Peyer's patch (tissue), 4 donors: Measurements from ENCODE around the gene SLC27A1. TPM values are rescaled to one million over a fixed set of nuclear protein-coding genes. Genes with fewer than 3 reads are reported as not detected.
A peak's percentile ranks its signal among the peaks of the same experiment; 100 is the strongest.

ENCODE experiments used
- DNase-seq, 3 donors: peaks; one replicate each; pipeline ENCODE4 v3.0.0-alpha.2; 2017 to 2019
- H3K27ac ChIP-seq, 4 donors: fragments of 200-600 bp; sonication (generic); one replicate each; pipeline ENCODE4 v1.5.1; 2016 to 2019
- H3K27me3 ChIP-seq, 2 donors: fragments of 200-600 bp; sonication (generic); one replicate each; pipeline ENCODE4 v1.5.1; 2019
- H3K36me3 ChIP-seq, 3 donors: fragments of 200-600 bp; sonication (generic); one replicate each; pipeline ENCODE4 v1.5.1; 2016 to 2019
- H3K4me1 ChIP-seq, 4 donors: fragments of 200-600 bp; sonication (generic); one replicate each; pipeline ENCODE4 v1.5.1; 2016 to 2019
- H3K4me3 ChIP-seq, 4 donors: fragments of 200-600 bp; sonication (generic); 1 replicate in 3 of 4; 2 replicates in 1 of 4; pipeline ENCODE4 v1.5.1; 2016 to 2019; ENCODE audit warnings: mild to moderate bottlenecking in 1 of 4
- H3K9me3 ChIP-seq, 4 donors: fragments of 200-600 bp; sonication (generic); one replicate each; pipeline ENCODE4 v1.5.1; 2016 to 2019; ENCODE audit warnings: mild to moderate bottlenecking in 1 of 4
- CTCF ChIP-seq, 6 experiments: fragments of 450-650 bp in 4 of 6; fragments of 200-600 bp in 2 of 6; sonication (generic) in 1 of 6; IDR thresholded peaks; one replicate each; pipeline ENCODE4 v1.5.1; 2017 to 2019; ENCODE audit warnings: antibody characterized with exemption in 6 of 6, mild to moderate bottlenecking in 3 of 6, moderate library complexity in 1 of 6
- POLR2A ChIP-seq, 2 donors: fragments of 450-650 bp; IDR thresholded peaks; one replicate each; pipeline ENCODE4 v1.5.1; 2017; ENCODE audit warnings: antibody characterized with exemption in 2 of 2, mild to moderate bottlenecking in 2 of 2, moderate library complexity in 2 of 2
- total RNA-seq, 4 donors: library from RNA; depleted of rRNA; stranded (reverse); fragments of >200 nt; gene quantifications; one replicate each; pipeline ENCODE4 v1.1.0, GENCODE V29; 2016

Gene SLC27A1
- total RNA-seq, 4 donors from 2014 or later: 0.70 to 13.2 (median 8.3) TPM

- Histone ChIP-seq H3K36me3 (peaks cover 0 to 12% (median 0%) of the 10 kb centered on the region in 3 donors), H3K27ac (peak overlapping the region in 2 of 4 donors; percentile 27 to 39), H3K4me1 (peaks cover 0 to 10% (median 5%) of the 10 kb centered on the region in 4 donors), H3K9me3 (no peaks in the 10 kb centered on the region), H3K4me3 (no peak overlapping the region), H3K27me3 (no peaks in the 10 kb centered on the region)
- TF ChIP-seq CTCF (IDR thresholded peaks at IDR 0.05) (no peak), POLR2A (IDR thresholded peaks at IDR 0.05) (no peak)
- DNase-seq: no peak
These were observed 30.3 kb downstream of the SLC27A1 start for GRCh38 chr19:17500447-17501198.

GRCh38 chr19:17503240-17503639 is 32.9 kb downstream of the SLC27A1 start:
- Histone ChIP-seq H3K27me3 (no peaks in the 10 kb centered on the region), H3K27ac (no peak overlapping the region), H3K9me3 (no peaks in the 10 kb centered on the region), H3K4me3 (no peak overlapping the region), H3K36me3 (peaks cover 0 to 12% (median 0%) of the 10 kb centered on the region in 3 donors), H3K4me1 (peaks cover 0 to 10% (median 0%) of the 10 kb centered on the region in 4 donors)
- DNase-seq: no peak
- TF ChIP-seq CTCF (IDR thresholded peaks at IDR 0.05) (no peak), POLR2A (IDR thresholded peaks at IDR 0.05) (no peak)

- H3K9me3 ChIP-seq: no peaks in the 10 kb centered on the region
- peaks cover 0 to 12% (median 0%) of the 10 kb centered on the region in 3 donors for H3K36me3 ChIP-seq
These were observed 33.7 kb downstream of the SLC27A1 start for GRCh38 chr19:17504030-17504429.

GRCh38 chr19:17504456-17504855 is 34.1 kb downstream of the SLC27A1 start:
- Histone ChIP-seq H3K4me3 (no peak overlapping the region), H3K9me3 (no peaks in the 10 kb centered on the region), H3K4me1 (peaks cover 0 to 14% (median 0%) of the 10 kb centered on the region in 4 donors), H3K36me3 (peaks cover 0 to 12% (median 0%) of the 10 kb centered on the region in 3 donors), H3K27me3 (no peaks in the 10 kb centered on the region), H3K27ac (no peak overlapping the region)
- TF ChIP-seq CTCF (IDR thresholded peaks at IDR 0.05) (no peak), POLR2A (IDR thresholded peaks at IDR 0.05) (no peak)
- DNase-seq: no peak

More at GRCh38 chr19:17504030-17504429, 33.7 kb downstream of the SLC27A1 start:
- Histone ChIP-seq H3K27me3 (no peaks in the 10 kb centered on the region), H3K4me1 (peaks cover 0 to 10% (median 0%) of the 10 kb centered on the region in 4 donors), H3K4me3 (no peak overlapping the region), H3K27ac (no peak overlapping the region)
- TF ChIP-seq POLR2A (IDR thresholded peaks at IDR 0.05) (no peak), CTCF (IDR thresholded peaks at IDR 0.05) (no peak)
- no peak for DNase-seq

- DNase-seq: no peak
- Histone ChIP-seq H3K4me3 (no peak overlapping the region), H3K27me3 (no peaks in the 10 kb centered on the region), H3K4me1 (peaks cover under 1 to 13% (median 2%) of the 10 kb centered on the region in 4 donors), H3K36me3 (peaks cover 0 to 11% (median 0%) of the 10 kb centered on the region in 3 donors), H3K27ac (no peak overlapping the region), H3K9me3 (no peaks in the 10 kb centered on the region)
- TF ChIP-seq POLR2A (IDR thresholded peaks at IDR 0.05) (no peak), CTCF (IDR thresholded peaks at IDR 0.05) (no peak)
These were observed 34.9 kb downstream of the SLC27A1 start for GRCh38 chr19:17505223-17505622.
